Neural cell (in vitro differentiated cells): ENCODE results near the gene PTPRN2. TPM values are rescaled to one million over a fixed set of nuclear protein-coding genes. Genes with fewer than 3 reads are reported as not detected.

Source experiments
- H2AFZ ChIP-seq: fragments of 200-600, 300-800 bp; sonication (generic), shearing (Covaris generic); 2 replicates; pipeline ENCODE4 v1.6.0; 2014; ENCODE audit warnings: low read depth, mild to moderate bottlenecking, antibody characterized with exemption, low read length, moderate library complexity
- H3F3A ChIP-seq: fragments of 200-600 bp; shearing (Covaris generic); 2 replicates; pipeline ENCODE4 v1.6.1; 2016; ENCODE audit warnings: mild to moderate bottlenecking, moderate library complexity, mixed read lengths, antibody characterized with exemption, low read length; ENCODE audit not compliant: insufficient read depth, poor library complexity, severe bottlenecking
- H3K27ac ChIP-seq: fragments of 200-600, 300-800 bp; sonication (generic), shearing (Covaris generic); 2 replicates; pipeline ENCODE4 v1.5.1; 2014; ENCODE audit warnings: mild to moderate bottlenecking, low read length, moderate library complexity
- H3K27me3 ChIP-seq: fragments of 300-800, 200-600 bp; sonication (generic), shearing (Covaris generic); 2 replicates; pipeline ENCODE4 v1.6.0; 2014; ENCODE audit warnings: mild to moderate bottlenecking, low read depth, low read length, moderate library complexity; ENCODE audit not compliant: insufficient read depth
- H3K36me3 ChIP-seq: fragments of 300-800, 200-600 bp; sonication (generic), shearing (Covaris generic); 2 replicates; pipeline ENCODE4 v1.5.1; 2014; ENCODE audit warnings: mild to moderate bottlenecking, antibody characterized with exemption, low read length, moderate library complexity; ENCODE audit not compliant: insufficient read depth
- H3K4me2 ChIP-seq: fragments of 300-800, 200-600 bp; sonication (generic), shearing (Covaris generic); 2 replicates; pipeline ENCODE4 v1.6.0; 2014; ENCODE audit warnings: mild to moderate bottlenecking, low read length
- H3K4me3 ChIP-seq: fragments of 300-800, 200-600 bp; sonication (generic), shearing (Covaris generic); 2 replicates; pipeline ENCODE4 v1.5.1; 2014; ENCODE audit warnings: mild to moderate bottlenecking, low read length, moderate library complexity
- H3K79me2 ChIP-seq: fragments of 200-600 bp; shearing (Covaris generic); replicated peaks from 2 replicates; pipeline ENCODE4 v1.6.0; 2014; ENCODE audit warnings: mild to moderate bottlenecking, low read length, moderate library complexity; ENCODE audit not compliant: insufficient read depth
- H3K9ac ChIP-seq: fragments of 300-800, 200-600 bp; sonication (generic), shearing (Covaris generic); 2 replicates; pipeline ENCODE4 v1.6.1; 2016; ENCODE audit warnings: mild to moderate bottlenecking, low read length, mixed read lengths
- H3K9me2 ChIP-seq: fragments of 200-600 bp; shearing (Covaris generic); 2 replicates; pipeline ENCODE4 v1.6.1; 2016; ENCODE audit warnings: mild to moderate bottlenecking, low read length, mixed read lengths; ENCODE audit not compliant: insufficient read depth
- H3K9me3 ChIP-seq: fragments of 200-600, 300-800 bp; sonication (generic), shearing (Covaris generic); 2 replicates; pipeline ENCODE4 v1.6.1; 2016; ENCODE audit warnings: mild to moderate bottlenecking, mixed run types, low read length, moderate library complexity, mixed read lengths
- H4K20me1 ChIP-seq: fragments of 200-600 bp; shearing (Covaris generic); 2 replicates; pipeline ENCODE4 v1.6.1; 2016; ENCODE audit warnings: mild to moderate bottlenecking, mixed run types; ENCODE audit not compliant: insufficient read depth
- CTCF ChIP-seq: fragments of 450-650 bp; IDR thresholded peaks from 2 replicates; pipeline ENCODE4 v1.5.1; 2014; ENCODE audit warnings: antibody characterized with exemption, mild to moderate bottlenecking, moderate library complexity; ENCODE audit not compliant: poor library complexity, severe bottlenecking
- EP300 ChIP-seq: fragments of 450-650 bp; conservative IDR thresholded peaks from 2 replicates; pipeline ENCODE4 v1.6.1; 2014; ENCODE audit warnings: antibody characterized with exemption, mild to moderate bottlenecking, moderate library complexity; ENCODE audit not compliant: poor library complexity, severe bottlenecking
- EZH2 ChIP-seq: fragments of 200-600, 300-800 bp; shearing (Covaris generic), sonication (generic); IDR thresholded peaks from 2 replicates; pipeline ENCODE4 v1.6.1; 2014; ENCODE audit warnings: antibody characterized with exemption, low read length, borderline replicate concordance, mild to moderate bottlenecking; ENCODE audit not compliant: insufficient read depth, poor library complexity, severe bottlenecking
- MXI1 ChIP-seq: fragments of 450-650 bp; conservative IDR thresholded peaks from 2 replicates; pipeline ENCODE4 v1.6.1; 2014; ENCODE audit warnings: antibody characterized with exemption, mild to moderate bottlenecking; ENCODE audit not compliant: poor library complexity, severe bottlenecking
- POLR2AphosphoS5 ChIP-seq: IDR thresholded peaks from 2 replicates; pipeline ENCODE4 v1.6.1; 2012
- RAD21 ChIP-seq: fragments of 450-650 bp; conservative IDR thresholded peaks from 2 replicates; pipeline ENCODE4 v1.6.1; 2014; ENCODE audit warnings: antibody characterized with exemption, mild to moderate bottlenecking, moderate library complexity
- REST ChIP-seq: IDR thresholded peaks from 2 replicates; pipeline ENCODE4 v1.6.1; 2012; ENCODE audit warnings: borderline replicate concordance
- SMC3 ChIP-seq: fragments of 450-650 bp; conservative IDR thresholded peaks from 2 replicates; pipeline ENCODE4 v1.6.1; 2014; ENCODE audit warnings: antibody characterized with exemption, mild to moderate bottlenecking, moderate library complexity; ENCODE audit not compliant: poor library complexity
- TAF1 ChIP-seq: IDR thresholded peaks from 2 replicates; pipeline ENCODE4 v1.6.1; 2012; ENCODE audit warnings: low read depth
- polyA plus RNA-seq: library from polyadenylated mRNA; depleted of rRNA; stranded (reverse); fragments of >200 nt; gene quantifications from 2 replicates; pipeline ENCODE4 v1.2.3, GENCODE V29; 2014

Gene PTPRN2
- polyA plus RNA-seq, 1 donor from 2014 or later: 31.0 TPM

DNA sequence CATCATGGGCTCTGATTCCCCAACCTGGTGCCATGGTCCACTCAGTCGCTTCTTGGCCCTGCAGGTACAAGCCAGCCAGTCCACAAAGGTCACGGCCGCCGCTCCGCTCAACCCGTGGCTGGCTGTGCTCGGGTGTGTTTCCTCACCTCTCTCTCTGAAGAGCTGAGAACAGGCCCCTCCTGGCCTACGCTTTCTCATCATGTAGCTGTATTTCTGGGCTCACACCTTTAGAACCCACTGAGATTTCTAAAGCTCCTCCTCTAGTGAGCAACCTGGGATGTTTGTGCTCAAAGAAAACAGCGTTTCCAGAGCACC, 30.2 kb downstream of the PTPRN2 start:
- Histone ChIP-seq H3K79me2 (no peaks in the 10 kb centered on the region), H3F3A (no peaks in the 10 kb centered on the region), H3K9ac (no peak overlapping the region), H4K20me1 (no peaks in the 10 kb centered on the region), H3K27ac (no peak overlapping the region), H3K9me2 (no peaks in the 10 kb centered on the region), H3K27me3 (no peaks in the 10 kb centered on the region), H3K36me3 (no peaks in the 10 kb centered on the region), H3K4me2 (no peak overlapping the region), H3K4me3 (no peak overlapping the region), H2AFZ (no peak overlapping the region), H3K9me3 (no peaks in the 10 kb centered on the region)
- TF ChIP-seq MXI1: no peak
- TF ChIP-seq POLR2AphosphoS5: no peak
- TF ChIP-seq EZH2: no peak
- no peak for TF ChIP-seq RAD21
- TF ChIP-seq EP300: no peak
- TF ChIP-seq CTCF: no peak
- TF ChIP-seq SMC3: no peak
- no peak for TF ChIP-seq TAF1
- TF ChIP-seq REST: no peak

DNA sequence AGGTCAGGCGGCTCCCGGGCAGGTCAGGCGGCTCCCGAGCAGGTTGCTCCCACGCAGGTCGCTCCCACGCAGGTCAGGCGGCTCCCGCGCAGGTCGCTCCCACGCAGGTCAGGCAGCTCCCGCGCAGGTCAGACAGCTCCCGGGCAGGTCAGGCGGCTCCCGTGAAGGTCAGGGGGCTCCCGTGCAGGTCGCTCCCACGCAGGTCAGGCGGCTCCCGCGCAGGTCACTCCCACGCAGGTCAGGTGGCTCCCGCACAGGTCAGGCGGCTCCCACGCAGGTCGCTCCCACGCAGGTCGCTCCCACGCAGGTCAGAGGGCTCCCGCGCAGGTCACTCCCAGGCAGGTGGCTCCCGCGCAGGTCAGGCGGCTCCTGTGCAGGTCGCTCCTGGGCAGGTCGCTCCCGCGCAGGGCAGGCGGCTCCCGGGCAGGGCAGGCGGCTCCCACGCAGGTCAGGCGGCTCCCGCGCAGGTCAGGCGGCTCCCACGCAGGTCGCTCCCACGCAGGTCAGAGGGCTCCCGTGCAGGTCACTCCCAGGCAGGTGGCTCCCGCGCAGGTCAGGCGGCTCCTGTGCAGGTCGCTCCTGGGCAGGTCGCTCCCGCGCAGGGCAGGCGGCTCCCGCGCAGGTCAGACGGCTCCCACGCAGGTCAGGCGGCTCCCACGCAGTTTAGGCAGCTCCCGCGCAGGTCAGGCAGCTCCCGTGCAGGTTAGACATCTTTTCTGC, 30.7 kb downstream of the PTPRN2 start:
- no peaks in the 10 kb centered on the region for H3K9me2 ChIP-seq
- no peaks in the 10 kb centered on the region for H3K9me3 ChIP-seq
- H3K27ac ChIP-seq: no peak overlapping the region
- H3K27me3 ChIP-seq: no peaks in the 10 kb centered on the region
- no peak overlapping the region for H3K9ac ChIP-seq
- H3K4me2 ChIP-seq: no peak overlapping the region
- no peaks in the 10 kb centered on the region for H3K36me3 ChIP-seq
- no peaks in the 10 kb centered on the region for H3K79me2 ChIP-seq
- no peaks in the 10 kb centered on the region for H3F3A ChIP-seq
- no peak overlapping the region for H3K4me3 ChIP-seq
- TF ChIP-seq RAD21 (no peak), POLR2AphosphoS5 (no peak), SMC3 (no peak), EZH2 (no peak), EP300 (no peak), REST (no peak), MXI1 (no peak), CTCF (no peak), TAF1 (no peak)
- no peaks in the 10 kb centered on the region for H4K20me1 ChIP-seq
- no peak overlapping the region for H2AFZ ChIP-seq
